ENCODE measurements around the gene DNAJC22. TPM values are rescaled to one million over a fixed set of nuclear protein-coding genes. Genes with fewer than 3 reads are reported as not detected.
"Not testable (repeated sequence)": the region's sequence is repeated elsewhere in the genome, so short reads cannot be mapped to it uniquely, and the experiment has no call there.

DNAJC22 gene
- total and polyA plus RNA-seq, 4 donors, result 0.24 to 1.7 (median 0.89) TPM

GRCh38 chr12:49309386-49309785, 37.3 kb upstream of the DNAJC22 start:
- Histone ChIP-seq H3K9ac (ENCODE audit: insufficient read depth in 1 of 2, low read length in 2 of 2) (no peak overlapping the region), H3K4me3 (no peak overlapping the region), H3K27ac (ENCODE audit: low read depth in 1 of 2, low read length in 1 of 2) (no peak overlapping the region), H3K4me1 (ENCODE audit: control insufficient read depth in 5 of 5, insufficient read depth in 5 of 5, low read length in 5 of 5) (no peaks in the 10 kb centered on the region), H3K27me3 (ENCODE audit: control insufficient read depth in 3 of 3, insufficient read depth in 3 of 3, low read length in 2 of 3) (peaks cover 0 to 8% (median 0%) of the 10 kb centered on the region in 3 donors), H3K9me3 (ENCODE audit: control insufficient read depth in 4 of 4, insufficient read depth in 3 of 4, low read length in 3 of 4) (no peaks in the 10 kb centered on the region), H3K36me3 (ENCODE audit: control insufficient read depth in 4 of 4, insufficient read depth in 4 of 4, low read length in 4 of 4) (no peaks in the 10 kb centered on the region)
- DNase-seq, result no peak
- WGBS, 2 donors, result 90 to 94% methylated on average over 7 of the region's 7 CpGs
- no peak for ATAC-seq (ENCODE audit: insufficient read depth, low FRiP score)
- no peak for TF ChIP-seq CTCF (IDR thresholded peaks at IDR 0.05; ENCODE audit: control extremely low read depth, extremely low read depth)

- not testable (repeated sequence) for H3K9ac ChIP-seq (ENCODE audit: insufficient read depth in 1 of 2, low read length in 2 of 2); H3K4me1 ChIP-seq (ENCODE audit: control insufficient read depth in 5 of 5, insufficient read depth in 5 of 5, low read length in 5 of 5); ATAC-seq (ENCODE audit: insufficient read depth, low FRiP score); H3K36me3 ChIP-seq (ENCODE audit: control insufficient read depth in 4 of 4, insufficient read depth in 4 of 4, low read length in 4 of 4); DNase-seq; H3K27ac ChIP-seq (ENCODE audit: low read depth in 1 of 2, low read length in 1 of 2); H3K27me3 ChIP-seq (ENCODE audit: control insufficient read depth in 3 of 3, insufficient read depth in 3 of 3, low read length in 2 of 3); H3K4me3 ChIP-seq; H3K9me3 ChIP-seq (ENCODE audit: control insufficient read depth in 4 of 4, insufficient read depth in 3 of 4, low read length in 3 of 4)
- 27 to 51% methylated on average over 1 to 2 of the region's 3 CpGs for WGBS, 2 donors
Observed at GRCh38 chr12:49310451-49311000, 36.2 kb upstream of the DNAJC22 start.

- WGBS, 2 donors, result 87 to 91% methylated on average over 1 of the region's 1 CpG
- Histone ChIP-seq H3K27me3 (ENCODE audit: control insufficient read depth in 3 of 3, insufficient read depth in 3 of 3, low read length in 2 of 3) (peaks cover 0 to 2% (median 0%) of the 10 kb centered on the region in 3 donors), H3K36me3 (ENCODE audit: control insufficient read depth in 4 of 4, insufficient read depth in 4 of 4, low read length in 4 of 4) (no peaks in the 10 kb centered on the region), H3K9me3 (ENCODE audit: control insufficient read depth in 4 of 4, insufficient read depth in 3 of 4, low read length in 3 of 4) (no peaks in the 10 kb centered on the region), H3K9ac (ENCODE audit: insufficient read depth in 1 of 2, low read length in 2 of 2) (no peak overlapping the region), H3K27ac (ENCODE audit: low read depth in 1 of 2, low read length in 1 of 2) (no peak overlapping the region), H3K4me3 (no peak overlapping the region), H3K4me1 (ENCODE audit: control insufficient read depth in 5 of 5, insufficient read depth in 5 of 5, low read length in 5 of 5) (no peaks in the 10 kb centered on the region)
- no peak for DNase-seq
- TF ChIP-seq CTCF (IDR thresholded peaks at IDR 0.05; ENCODE audit: control extremely low read depth, extremely low read depth), result no peak
- no peak for ATAC-seq (ENCODE audit: insufficient read depth, low FRiP score)
Observed at GRCh38 chr12:49314811-49315210, 31.9 kb upstream of the DNAJC22 start.

- ATAC-seq (ENCODE audit: insufficient read depth, low FRiP score), result not testable (repeated sequence)
Observed at GRCh38 chr12:49317118-49317517, 29.6 kb upstream of the DNAJC22 start.

GRCh38 chr12:49320411-49321103, 26.1 kb upstream of the DNAJC22 start:
- not testable (repeated sequence) for H3K27me3 ChIP-seq (ENCODE audit: control insufficient read depth in 3 of 3, insufficient read depth in 3 of 3, low read length in 2 of 3); H3K27ac ChIP-seq (ENCODE audit: low read depth in 1 of 2, low read length in 1 of 2); H3K4me3 ChIP-seq; H3K9ac ChIP-seq (ENCODE audit: insufficient read depth in 1 of 2, low read length in 2 of 2); DNase-seq; H3K36me3 ChIP-seq (ENCODE audit: control insufficient read depth in 4 of 4, insufficient read depth in 4 of 4, low read length in 4 of 4); H3K9me3 ChIP-seq (ENCODE audit: control insufficient read depth in 4 of 4, insufficient read depth in 3 of 4, low read length in 3 of 4); ATAC-seq (ENCODE audit: insufficient read depth, low FRiP score)
- H3K4me1 ChIP-seq (ENCODE audit: control insufficient read depth in 5 of 5, insufficient read depth in 5 of 5, low read length in 5 of 5), result peaks cover 0 to 20% (median 7%) of the 10 kb centered on the region in 5 donors
- 93 to 97% methylated on average over 9 of the region's 9 CpGs for WGBS, 2 donors

More at GRCh38 chr12:49317118-49317517, 29.6 kb upstream of the DNAJC22 start:
- not testable (repeated sequence) for H3K4me3 ChIP-seq; H3K9me3 ChIP-seq (ENCODE audit: control insufficient read depth in 4 of 4, insufficient read depth in 3 of 4, low read length in 3 of 4); H3K9ac ChIP-seq (ENCODE audit: insufficient read depth in 1 of 2, low read length in 2 of 2); H3K4me1 ChIP-seq (ENCODE audit: control insufficient read depth in 5 of 5, insufficient read depth in 5 of 5, low read length in 5 of 5); H3K27ac ChIP-seq (ENCODE audit: low read depth in 1 of 2, low read length in 1 of 2); H3K27me3 ChIP-seq (ENCODE audit: control insufficient read depth in 3 of 3, insufficient read depth in 3 of 3, low read length in 2 of 3); H3K36me3 ChIP-seq (ENCODE audit: control insufficient read depth in 4 of 4, insufficient read depth in 4 of 4, low read length in 4 of 4); DNase-seq
- 95 to 97% methylated on average over 10 of the region's 10 CpGs for WGBS, 2 donors
